NCI-H2107 treated with DMSO at 0.1 percent for 48 hours (cell line): ENCODE measurements around the gene ABCC1.

Source experiments
- DNase-seq: peaks from one replicate; lab custom pipeline; 2025; ENCODE audit not compliant: unreplicated experiment; lab: John Stamatoyannopoulos, UW

ABCC1 gene

GRCh38 chr16:15988268-15989013 is 39.0 kb downstream of the ABCC1 start:
- DNase-seq, result no peak

- DNase-seq, result no peak
Measured at GRCh38 chr16:15990902-15991301, 41.5 kb downstream of the ABCC1 start.

- DNase-seq, result no peak
Measured at GRCh38 chr16:15993128-15993527, 43.7 kb downstream of the ABCC1 start.

- DNase-seq, result no peak
Measured at GRCh38 chr16:15993541-15993940, 44.1 kb downstream of the ABCC1 start.

- DNase-seq, result no peak
Measured at GRCh38 chr16:15993946-15994665, 44.7 kb downstream of the ABCC1 start.

GRCh38 chr16:15996432-15997109 is 47.2 kb downstream of the ABCC1 start:
- no peak for DNase-seq

- no peak for DNase-seq
Measured at GRCh38 chr16:16000685-16001084, 51.3 kb downstream of the ABCC1 start.

- DNase-seq, result peak; percentile 16
Measured at GRCh38 chr16:16001596-16002255, 52.3 kb downstream of the ABCC1 start.

GRCh38 chr16:16003719-16004313 is 54.4 kb downstream of the ABCC1 start:
- DNase-seq, result no peak

- no peak for DNase-seq
Measured at GRCh38 chr16:16004314-16004749, 54.9 kb downstream of the ABCC1 start.

- no peak for DNase-seq
Measured at GRCh38 chr16:16005721-16006120, 56.3 kb downstream of the ABCC1 start.

- no peak for DNase-seq
Measured at GRCh38 chr16:16006650-16007049, 57.2 kb downstream of the ABCC1 start.

- no peak for DNase-seq
Measured at GRCh38 chr16:16007743-16008111, 58.3 kb downstream of the ABCC1 start.

GRCh38 chr16:16008666-16009065 is 59.2 kb downstream of the ABCC1 start:
- DNase-seq, result no peak

- DNase-seq, result no peak
Measured at GRCh38 chr16:16009401-16009800, 60.0 kb downstream of the ABCC1 start.

- DNase-seq, result no peak
Measured at GRCh38 chr16:16010194-16010593, 60.8 kb downstream of the ABCC1 start.

GRCh38 chr16:16012144-16012543 is 62.7 kb downstream of the ABCC1 start:
- DNase-seq, result no peak

- DNase-seq, result no peak
Measured at GRCh38 chr16:16013812-16014211, 64.4 kb downstream of the ABCC1 start.

- peak; percentile 74 for DNase-seq
Measured at GRCh38 chr16:16014329-16015224, 65.2 kb downstream of the ABCC1 start.

- peak; percentile 12 for DNase-seq
Measured at GRCh38 chr16:16015849-16016248, 66.4 kb downstream of the ABCC1 start.
